DLD1 (cell line): ENCODE data around the gene CFLAR.
"Not testable (repeated sequence)": the region's sequence is repeated elsewhere in the genome, so short reads cannot be mapped to it uniquely, and the experiment has no call there.

Experiments used
- in situ Hi-C: cut with HindIII; loops from 2 replicates; pipeline ENCODE4 v1.10.0; 2017; ENCODE audit warnings: low sequenced_read_pairs

CFLAR gene

GRCh38 chr2:201172279-201172678 lies 56.3 kb downstream of the CFLAR start:
- in situ Hi-C loops = no loop called here

GRCh38 chr2:201174687-201175086 lies 58.7 kb downstream of the CFLAR start:
- in situ Hi-C loops = no loop called here

GRCh38 chr2:201176081-201176481 lies 60.1 kb downstream of the CFLAR start:
- in situ Hi-C loops = no loop called here

- in situ Hi-C loops = no loop called here
These were observed 64.0 kb downstream of the CFLAR start for GRCh38 chr2:201180010-201180409.

GRCh38 chr2:201182650-201183364 lies 66.8 kb downstream of the CFLAR start, which contains the start of gene CASP10:
TSS of gene CASP10 (plus strand) at chr2:201183141. CDS start at chr2:201185778, 2,637 bp downstream.
- in situ Hi-C loops = no loop called here

- in situ Hi-C loops = no loop called here
These were observed 67.4 kb downstream of the CFLAR start for GRCh38 chr2:201183365-201183727.

- in situ Hi-C loops = not testable (repeated sequence)
These were observed 67.9 kb downstream of the CFLAR start for GRCh38 chr2:201183835-201184234.

- in situ Hi-C loops = not testable (repeated sequence)
These were observed 68.3 kb downstream of the CFLAR start for GRCh38 chr2:201184248-201184647.

- in situ Hi-C loops = no loop called here
These were observed 69.9 kb downstream of the CFLAR start for GRCh38 chr2:201185863-201186262.

- in situ Hi-C loops = no loop called here
These were observed 71.0 kb downstream of the CFLAR start for GRCh38 chr2:201186982-201187381.

GRCh38 chr2:201188449-201188848 lies 72.5 kb downstream of the CFLAR start:
- in situ Hi-C loops = no loop called here

GRCh38 chr2:201191132-201191875 lies 75.3 kb downstream of the CFLAR start:
- in situ Hi-C loops = no loop called here

GRCh38 chr2:201194097-201194496 lies 78.1 kb downstream of the CFLAR start:
- in situ Hi-C loops = no loop called here

GRCh38 chr2:201195331-201195730 lies 79.4 kb downstream of the CFLAR start:
- in situ Hi-C loops = no loop called here

- in situ Hi-C loops = no loop called here
These were observed 80.0 kb downstream of the CFLAR start for GRCh38 chr2:201196003-201196402.

GRCh38 chr2:201196803-201197202 lies 80.8 kb downstream of the CFLAR start:
- in situ Hi-C loops = no loop called here

- in situ Hi-C loops = no loop called here
These were observed 81.8 kb downstream of the CFLAR start for GRCh38 chr2:201197781-201198180.

- in situ Hi-C loops = no loop called here
These were observed 83.9 kb downstream of the CFLAR start for GRCh38 chr2:201199847-201200246.

GRCh38 chr2:201200345-201200744 lies 84.4 kb downstream of the CFLAR start:
- in situ Hi-C loops = no loop called here

- in situ Hi-C loops = no loop called here
These were observed 85.4 kb downstream of the CFLAR start for GRCh38 chr2:201201371-201201770.

- in situ Hi-C loops = no loop called here
These were observed 88.1 kb downstream of the CFLAR start for GRCh38 chr2:201203916-201204654.
